Ectodermal cell (in vitro differentiated cells): Measurements from ENCODE around the gene PRMT7.
A peak's percentile ranks its signal among the peaks of the same experiment; 100 is the strongest.

Source experiments
- H3K27ac ChIP-seq: 2 replicates; pipeline ENCODE4 v1.7.0; 2013; ENCODE audit warnings: mild to moderate bottlenecking, low read depth, low read length; ENCODE audit not compliant: insufficient read depth, poor library complexity, severe bottlenecking
- H3K27me3 ChIP-seq: 2 replicates; pipeline ENCODE4 v1.7.0; 2013; ENCODE audit warnings: mild to moderate bottlenecking, low read length; ENCODE audit not compliant: insufficient read depth, control insufficient read depth, poor library complexity, severe bottlenecking
- H3K36me3 ChIP-seq: one replicate; pipeline ENCODE4 v1.7.0; 2013; ENCODE audit warnings: low read length; ENCODE audit not compliant: control insufficient read depth, insufficient read depth
- H3K4me1 ChIP-seq: one replicate; pipeline ENCODE4 v1.7.0; 2013; ENCODE audit warnings: low read length; ENCODE audit not compliant: control insufficient read depth, insufficient read depth
- H3K4me3 ChIP-seq: 2 replicates; pipeline ENCODE4 v1.7.0; 2013; ENCODE audit warnings: low read depth, low read length, control low read depth; ENCODE audit not compliant: insufficient read depth
- H3K9me3 ChIP-seq: 2 replicates; pipeline ENCODE4 v1.7.0; 2013; ENCODE audit warnings: mild to moderate bottlenecking, low read length, moderate library complexity; ENCODE audit not compliant: control insufficient read depth
- WGBS, 2 experiments: methylation state at CpG; one replicate each; pipeline ENCODE4 v1.1.7; 2013; ENCODE audit warnings: missing lambda C conversion rate in 2 of 2; 5-methylcytosine and 5-hydroxymethylcytosine counted together

Gene PRMT7

DNA sequence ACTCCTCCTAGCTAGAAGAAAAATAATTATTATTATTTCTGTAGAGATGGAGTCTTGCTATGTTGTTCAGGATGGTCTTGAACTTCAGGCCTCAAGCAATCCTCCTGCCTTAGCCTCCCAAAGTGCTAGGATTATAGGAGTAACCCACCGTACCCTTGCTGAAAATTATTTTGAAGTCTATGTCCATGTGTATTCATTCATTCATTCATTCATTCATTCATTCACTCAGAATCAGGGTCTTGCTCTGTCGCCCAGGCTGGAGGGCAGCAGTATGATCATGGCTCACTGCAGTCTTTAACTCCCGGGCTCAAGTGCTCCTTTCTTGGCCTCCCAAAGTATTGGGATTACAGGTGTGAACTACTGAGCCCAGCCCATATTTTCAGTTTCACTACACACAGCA, 4.2 kb upstream of the PRMT7 start:
- Histone ChIP-seq H3K9me3 (no peaks in the 10 kb centered on the region), H3K4me1 (peaks cover 11% of the 10 kb centered on the region), H3K36me3 (peaks cover 14% of the 10 kb centered on the region), H3K4me3 (no peak overlapping the region), H3K27ac (no peak overlapping the region), H3K27me3 (no peaks in the 10 kb centered on the region)
- 90 to 100% methylated on average over 3 of the region's 3 CpGs for WGBS, 2 experiments

DNA sequence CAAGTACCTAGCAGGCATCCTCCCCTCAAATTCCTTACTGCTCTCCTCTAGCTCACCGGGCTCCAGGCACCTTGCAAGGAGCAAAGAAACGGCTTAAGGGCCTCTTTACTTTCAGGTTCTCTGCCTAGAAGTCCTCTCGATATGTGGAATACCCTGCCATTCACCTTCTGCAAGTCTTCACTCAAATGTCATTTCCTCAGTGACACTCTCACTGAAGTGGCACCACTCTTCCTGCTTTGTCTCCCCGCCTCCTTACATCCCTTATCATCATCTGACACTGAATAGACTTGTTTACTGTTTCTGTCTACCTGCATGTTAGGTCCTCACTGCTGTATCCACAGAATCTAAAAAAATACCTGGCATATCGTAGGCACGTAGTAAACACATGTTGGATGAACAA, 1.0 kb upstream of the PRMT7 start:
- peaks cover 11% of the 10 kb centered on the region for H3K4me1 ChIP-seq
- H3K27me3 ChIP-seq = no peaks in the 10 kb centered on the region
- H3K4me3 ChIP-seq = peak overlapping the region; percentile 96
- peak overlapping the region; percentile 72 for H3K27ac ChIP-seq
- no peaks in the 10 kb centered on the region for H3K9me3 ChIP-seq
- 74 to 75% methylated on average over 6 of the region's 6 CpGs for WGBS, 2 experiments
- H3K36me3 ChIP-seq = no peaks in the 10 kb centered on the region

- Histone ChIP-seq H3K36me3 (no peaks in the 10 kb centered on the region), H3K27me3 (no peaks in the 10 kb centered on the region), H3K27ac (peak overlapping the region; percentile 72), H3K4me3 (peak overlapping the region; percentile 96), H3K4me1 (peaks cover 11% of the 10 kb centered on the region), H3K9me3 (no peaks in the 10 kb centered on the region)
- WGBS, 2 experiments = 1% methylated on average over 29 of the region's 29 CpGs
Measured at GRCh38 chr16:68310437-68310773, 414 bp upstream of the PRMT7 start.

DNA sequence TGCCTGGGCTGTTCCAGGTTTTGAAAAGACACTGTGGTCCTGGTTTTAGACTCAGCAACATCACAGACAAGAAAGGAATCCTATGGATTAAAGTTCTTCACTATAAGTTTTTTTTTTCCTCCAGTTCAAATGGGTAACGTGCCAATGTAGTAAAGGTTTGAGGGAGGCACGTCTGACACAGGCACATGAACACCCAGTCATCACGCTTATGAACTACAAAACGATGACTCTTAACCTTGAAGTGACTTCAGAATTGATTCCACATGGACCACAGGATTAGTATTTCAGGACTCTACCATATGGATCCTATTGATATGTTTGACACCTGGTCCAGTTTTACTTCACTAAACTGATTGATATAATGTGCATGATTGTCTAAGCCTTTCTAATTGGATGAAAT, 2.3 kb downstream of the PRMT7 start:
- no peak overlapping the region for H3K27ac ChIP-seq
- H3K9me3 ChIP-seq = no peaks in the 10 kb centered on the region
- H3K4me3 ChIP-seq = no peak overlapping the region
- H3K27me3 ChIP-seq = no peaks in the 10 kb centered on the region
- peaks cover 5% of the 10 kb centered on the region for H3K36me3 ChIP-seq
- H3K4me1 ChIP-seq = peaks cover 11% of the 10 kb centered on the region
- 95 to 97% methylated on average over 4 of the region's 4 CpGs for WGBS, 2 experiments

GRCh38 chr16:68319185-68319908, 8.5 kb downstream of the PRMT7 start:
- peaks cover 30% of the 10 kb centered on the region for H3K36me3 ChIP-seq
- H3K4me3 ChIP-seq = no peak overlapping the region
- no peaks in the 10 kb centered on the region for H3K4me1 ChIP-seq
- no peaks in the 10 kb centered on the region for H3K27me3 ChIP-seq
- no peaks in the 10 kb centered on the region for H3K9me3 ChIP-seq
- H3K27ac ChIP-seq = no peak overlapping the region
- WGBS, 2 experiments = 92 to 96% methylated on average over 6 of the region's 6 CpGs

DNA sequence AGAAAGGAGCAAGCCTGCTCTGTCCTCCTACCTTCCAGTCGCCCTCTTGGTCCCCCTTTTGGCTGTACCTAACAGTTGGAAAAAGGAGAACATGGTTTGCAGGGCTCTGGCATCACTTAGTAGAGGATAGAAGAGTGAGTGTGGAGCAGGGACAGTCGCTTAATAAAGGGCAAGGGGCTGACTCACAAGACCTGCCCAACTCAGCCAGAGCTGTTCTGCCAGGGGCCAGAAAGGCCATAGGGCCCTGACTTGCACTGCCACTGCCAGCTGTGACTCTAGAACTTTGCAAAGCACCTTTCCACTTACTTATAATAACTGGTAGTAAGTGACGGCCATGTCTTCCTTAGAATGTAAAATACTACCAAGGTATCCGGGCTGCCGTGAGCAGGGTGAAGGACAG, 13.5 kb downstream of the PRMT7 start:
- H3K27ac ChIP-seq = no peak overlapping the region
- H3K36me3 ChIP-seq = peaks cover 23% of the 10 kb centered on the region
- no peaks in the 10 kb centered on the region for H3K27me3 ChIP-seq
- 94 to 98% methylated on average over 5 of the region's 5 CpGs for WGBS, 2 experiments
- no peaks in the 10 kb centered on the region for H3K9me3 ChIP-seq
- H3K4me1 ChIP-seq = no peaks in the 10 kb centered on the region
- H3K4me3 ChIP-seq = no peak overlapping the region

- Histone ChIP-seq H3K4me3 (no peak overlapping the region), H3K4me1 (no peaks in the 10 kb centered on the region), H3K27me3 (no peaks in the 10 kb centered on the region), H3K27ac (no peak overlapping the region), H3K9me3 (no peaks in the 10 kb centered on the region), H3K36me3 (peaks cover 17% of the 10 kb centered on the region)
- 95% methylated on average over 8 of the region's 8 CpGs for WGBS, 2 experiments
Measured at GRCh38 chr16:68324780-68325357, 14.1 kb downstream of the PRMT7 start.

GRCh38 chr16:68328151-68328859, 17.5 kb downstream of the PRMT7 start:
- H3K4me1 ChIP-seq = no peaks in the 10 kb centered on the region
- H3K27ac ChIP-seq = peak overlapping the region; percentile 20
- no peaks in the 10 kb centered on the region for H3K27me3 ChIP-seq
- 53 to 55% methylated on average over 13 of the region's 13 CpGs for WGBS, 2 experiments
- no peak overlapping the region for H3K4me3 ChIP-seq
- peaks cover 18% of the 10 kb centered on the region for H3K36me3 ChIP-seq
- H3K9me3 ChIP-seq = no peaks in the 10 kb centered on the region

- Histone ChIP-seq H3K36me3 (peaks cover 14% of the 10 kb centered on the region), H3K4me1 (no peaks in the 10 kb centered on the region), H3K4me3 (no peak overlapping the region), H3K27me3 (no peaks in the 10 kb centered on the region), H3K27ac (no peak overlapping the region), H3K9me3 (no peaks in the 10 kb centered on the region)
- WGBS, 2 experiments = 59 to 65% methylated on average over 3 of the region's 3 CpGs
Measured at GRCh38 chr16:68328860-68329390, 18.1 kb downstream of the PRMT7 start.

DNA sequence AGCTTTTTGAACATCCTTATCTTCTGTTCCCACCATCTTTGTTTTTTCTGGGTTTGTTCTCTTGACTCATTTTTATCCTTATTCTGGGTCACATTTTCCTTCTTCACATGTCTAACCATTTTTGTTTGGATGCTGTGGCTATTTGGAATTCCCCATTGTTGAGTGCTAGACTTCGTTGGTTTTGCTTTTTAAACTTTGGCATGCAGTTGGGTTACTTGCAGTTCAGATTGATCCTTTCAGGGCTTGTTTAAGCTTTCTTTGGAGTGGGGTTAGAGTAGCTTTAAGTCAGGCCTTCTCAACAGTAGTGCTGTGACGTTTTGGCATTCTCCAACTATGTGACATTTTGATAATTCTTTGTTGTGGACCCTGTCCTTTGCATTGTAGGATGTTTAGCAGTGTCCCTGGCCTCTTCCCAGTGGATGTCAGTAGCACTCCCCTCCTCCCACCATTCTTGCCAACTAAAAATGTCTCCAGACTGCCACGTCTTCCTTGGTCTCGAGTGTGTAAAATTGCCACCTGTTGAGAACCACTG, 21.1 kb downstream of the PRMT7 start:
- Histone ChIP-seq H3K4me3 (no peak overlapping the region), H3K36me3 (peaks cover 5% of the 10 kb centered on the region), H3K27me3 (no peaks in the 10 kb centered on the region), H3K27ac (no peak overlapping the region), H3K4me1 (no peaks in the 10 kb centered on the region), H3K9me3 (no peaks in the 10 kb centered on the region)
- 78 to 81% methylated on average over 4 of the region's 4 CpGs for WGBS, 2 experiments
